Activated CD4-positive, alpha-beta memory T cell treated with anti-CD3 and anti-CD28 coated beads, Interleukin-2, amount 10 ng/mL, durations not matched to agents 7 days and 5 days (primary cell): ENCODE results near the gene CASQ1. TPM values are rescaled to one million over a fixed set of nuclear protein-coding genes. Genes with fewer than 3 reads are reported as not detected.

Experiments
- CTCF ChIA-PET: fragments of 350-600 bp; sonication (Branson Sonifier 250); formaldehyde crosslinking; loops from one replicate; lab custom pipeline; 2021; ENCODE audit warnings: antibody characterized with exemption, inconsistent platforms; lab: Charles Lee
- POLR2A ChIA-PET: fragments of 350-600 bp; sonication (Branson Sonifier 250); formaldehyde crosslinking; loops from one replicate; lab custom pipeline; 2021; ENCODE audit warnings: antibody characterized with exemption; lab: Charles Lee
- DNase-seq: peaks from one replicate; pipeline ENCODE4 v3.0.0-alpha.2; 2020
- H3K27ac Mint-ChIP-seq: one replicate; pipeline ENCODE4 v1.8.0; 2021; ENCODE audit warnings: mild to moderate bottlenecking, mixed read lengths
- H3K27me3 Mint-ChIP-seq: one replicate; pipeline ENCODE4 v1.8.0; 2021; ENCODE audit warnings: mixed read lengths
- H3K36me3 Mint-ChIP-seq: one replicate; pipeline ENCODE4 v1.8.0; 2021; ENCODE audit warnings: low read depth, mixed read lengths
- H3K4me1 Mint-ChIP-seq: one replicate; pipeline ENCODE4 v1.8.0; 2021; ENCODE audit warnings: mixed read lengths
- H3K4me3 Mint-ChIP-seq: one replicate; pipeline ENCODE4 v1.8.0; 2021; ENCODE audit warnings: mild to moderate bottlenecking, mixed read lengths
- H3K9me3 Mint-ChIP-seq: one replicate; pipeline ENCODE4 v1.8.0; 2021; ENCODE audit warnings: mixed read lengths
- total RNA-seq, 2 experiments: library from RNA; stranded (reverse); gene quantifications; one replicate each; pipeline ENCODE4 v1.2.3, GENCODE V29; 2021

Gene CASQ1
- total RNA-seq, 2 experiments from 2014 or later = 0.35 TPM; not detected in 1

- ChIA-PET CTCF (interaction anchor here (0.5 to 2.9 kb wide), 4 partner anchors 8 to 137 kb away, joined by 3 to 21 read pairs (median 4); no protein-coding TSS in a partner anchor), POLR2A (interaction anchor here (0.7 to 2.9 kb wide), 3 partner anchors 10 to 19 kb away, joined by 3 to 11 read pairs (median 3); partner anchors contain the start of gene DCAF8)
- no peaks in the 10 kb centered on the region for H3K9me3 Mint-ChIP-seq
- H3K4me3 Mint-ChIP-seq = no peak overlapping the region
- no peaks in the 10 kb centered on the region for H3K27me3 Mint-ChIP-seq
- no peak overlapping the region for H3K27ac Mint-ChIP-seq
- H3K36me3 Mint-ChIP-seq = peaks cover 25% of the 10 kb centered on the region
- no peak for DNase-seq
- H3K4me1 Mint-ChIP-seq = no peaks in the 10 kb centered on the region
Measured at GRCh38 chr1:160243767-160244166, 53.4 kb downstream of the CASQ1 start.

- DNase-seq = no peak
- Mint-ChIP-seq H3K4me1 (no peaks in the 10 kb centered on the region), H3K4me3 (no peak overlapping the region), H3K9me3 (no peaks in the 10 kb centered on the region), H3K27me3 (no peaks in the 10 kb centered on the region), H3K27ac (no peak overlapping the region), H3K36me3 (peaks cover 21% of the 10 kb centered on the region)
- ChIA-PET CTCF (interaction anchor here (0.5 to 1.3 kb wide), 3 partner anchors 27 to 136 kb away, joined by 3 to 4 read pairs (median 3); no protein-coding TSS in a partner anchor), POLR2A (interaction anchor here (0.7 to 1.4 kb wide), 2 partner anchors 11 to 17 kb away, joined by 3 to 5 read pairs; no protein-coding TSS in a partner anchor)
Measured at GRCh38 chr1:160244209-160244608, 53.8 kb downstream of the CASQ1 start.

- POLR2A ChIA-PET = interaction anchor here (1.4 kb wide), 1 partner anchor 16 kb away, joined by 5 read pairs; no protein-coding TSS in a partner anchor
- CTCF ChIA-PET = no interaction called here
- no peaks in the 10 kb centered on the region for H3K4me1 Mint-ChIP-seq
- H3K36me3 Mint-ChIP-seq = peaks cover 11% of the 10 kb centered on the region
- H3K27ac Mint-ChIP-seq = no peak overlapping the region
- DNase-seq = no peak
- no peaks in the 10 kb centered on the region for H3K9me3 Mint-ChIP-seq
- H3K4me3 Mint-ChIP-seq = no peak overlapping the region
- no peaks in the 10 kb centered on the region for H3K27me3 Mint-ChIP-seq
Measured at GRCh38 chr1:160245434-160245833, 55.1 kb downstream of the CASQ1 start.

GRCh38 chr1:160247053-160247452 lies 56.7 kb downstream of the CASQ1 start:
- H3K36me3 Mint-ChIP-seq = peaks cover 10% of the 10 kb centered on the region
- ChIA-PET POLR2A (no interaction called here), CTCF (interaction anchor here (1.3 kb wide), 1 partner anchor 146 kb away, joined by 3 read pairs; no protein-coding TSS in a partner anchor)
- no peaks in the 10 kb centered on the region for H3K9me3 Mint-ChIP-seq
- no peak overlapping the region for H3K4me3 Mint-ChIP-seq
- H3K27me3 Mint-ChIP-seq = no peaks in the 10 kb centered on the region
- peaks cover 2% of the 10 kb centered on the region for H3K4me1 Mint-ChIP-seq
- DNase-seq = no peak
- no peak overlapping the region for H3K27ac Mint-ChIP-seq

GRCh38 chr1:160251011-160251410 lies 60.6 kb downstream of the CASQ1 start:
- H3K4me1 Mint-ChIP-seq = peaks cover 2% of the 10 kb centered on the region
- H3K27ac Mint-ChIP-seq = no peak overlapping the region
- no peak overlapping the region for H3K4me3 Mint-ChIP-seq
- ChIA-PET CTCF (interaction anchor here (1.0 to 4.3 kb wide), 10 partner anchors 16 to 166 kb away, joined by 3 to 37 read pairs (median 9); partner anchors contain the start of genes CASQ1, PEA15 and PEX19), POLR2A (interaction anchor here (1.5 to 3.5 kb wide), 4 partner anchors 11 to 60 kb away, joined by 3 to 40 read pairs (median 8); partner anchors contain the start of genes DCAF8 and PEX19)
- H3K9me3 Mint-ChIP-seq = no peaks in the 10 kb centered on the region
- DNase-seq = no peak
- no peaks in the 10 kb centered on the region for H3K27me3 Mint-ChIP-seq
- H3K36me3 Mint-ChIP-seq = peaks cover 19% of the 10 kb centered on the region

Other genes starting within 250 kb of the CASQ1 start
- not detected for gene IGSF9, start 245.0 kb upstream of the CASQ1 start, total RNA-seq
- not detected for gene SLAMF9, start 236.3 kb upstream of the CASQ1 start, total RNA-seq
- gene PIGM, start 158.6 kb upstream of the CASQ1 start, total RNA-seq = 1 to 10 TPM; 5.2 to 5.7 TPM
- gene KCNJ10, start 120.4 kb upstream of the CASQ1 start, total RNA-seq = not detected
- gene KCNJ9, start 109.0 kb upstream of the CASQ1 start, total RNA-seq = not detected
- gene IGSF8, start 92.0 kb upstream of the CASQ1 start, total RNA-seq = 10 to 100 TPM; 30.5 to 31.6 TPM
- gene ATP1A2, start 74.8 kb upstream of the CASQ1 start, total RNA-seq = not detected
- gene ATP1A4, start 39.0 kb upstream of the CASQ1 start, total RNA-seq = under 1 TPM in 1 of 2 experiments, not detected in 1; 0.33 TPM
- 10 to 100 TPM; 38.2 to 39.3 TPM for gene PEA15, start 14.8 kb downstream of the CASQ1 start, total RNA-seq
- 100 to 1,000 TPM; 123 to 125 TPM for gene DCAF8, start 72.0 kb downstream of the CASQ1 start, total RNA-seq
- 10 to 100 TPM; 53.8 to 60.8 TPM for gene PEX19, start 94.6 kb downstream of the CASQ1 start, total RNA-seq
- 100 to 1,000 TPM; 145 to 146 TPM for gene COPA, start 152.7 kb downstream of the CASQ1 start, total RNA-seq
- 10 to 100 TPM; 64.5 to 65.3 TPM for gene NCSTN, start 152.8 kb downstream of the CASQ1 start, total RNA-seq
- under 1 TPM; 0.40 to 0.43 TPM for gene NHLH1, start 176.5 kb downstream of the CASQ1 start, total RNA-seq
- not detected for gene VANGL2, start 210.0 kb downstream of the CASQ1 start, total RNA-seq